Panc1 (cell line): ENCODE results near the gene EDN2. TPM values are rescaled to one million over a fixed set of nuclear protein-coding genes. Genes with fewer than 3 reads are reported as not detected.

Experiments used
- ATAC-seq: fragments of 200-7000 bp; cut with Tn5 transposase; 2 replicates; pipeline ENCODE4 v1.9.1; 2020; ENCODE audit warnings: mild to moderate bottlenecking, moderate library complexity
- Bru-seq: library from RNA; stranded (reverse); fragments of 400-500 nt; gene quantifications from one replicate; lab custom pipeline; 2021; lab: Mats Ljungman, UMichigan
- BruChase-seq, 2 experiments: library from RNA; stranded (reverse); fragments of 400-500 nt; gene quantifications; one replicate each; lab custom pipeline; 2021; lab: Mats Ljungman, UMichigan
- BruUV-seq: library from RNA; stranded (reverse); fragments of 400-500 nt; replicated peaks from 2 replicates; lab custom pipeline; 2021; lab: Mats Ljungman, UMichigan
- CTCF ChIA-PET: fragments of 300-600 bp; sonication (Branson Sonifier 250); formaldehyde crosslinking; loops from one replicate; lab custom pipeline; 2022; ENCODE audit warnings: antibody characterized with exemption; lab: Charles Lee
- POLR2A ChIA-PET: fragments of 300-600 bp; sonication (Branson Sonifier 250); formaldehyde crosslinking; loops from one replicate; lab custom pipeline; 2022; ENCODE audit warnings: antibody characterized with exemption; lab: Charles Lee
- DNase-seq: peaks from one replicate; pipeline ENCODE4 v3.0.0-alpha.2; 2010; ENCODE audit warnings: low read depth, low spot score
- H3K27ac ChIP-seq: 2 replicates; pipeline ENCODE4 v1.5.1; 2011; ENCODE audit warnings: mild to moderate bottlenecking, low read length, inconsistent platforms
- H3K27me3 ChIP-seq: fragments of 200-500 bp; sonication (Bioruptor generic); 2 replicates; pipeline ENCODE4 v1.6.0; 2014; ENCODE audit warnings: low read length, inconsistent platforms; ENCODE audit not compliant: control insufficient read depth, insufficient read depth
- H3K36me3 ChIP-seq: fragments of 200-500 bp; sonication (Bioruptor generic); 2 replicates; pipeline ENCODE4 v1.5.1; 2014; ENCODE audit warnings: inconsistent platforms, mild to moderate bottlenecking, low read length, moderate library complexity; ENCODE audit not compliant: control insufficient read depth, insufficient read depth
- H3K4me1 ChIP-seq: 2 replicates; pipeline ENCODE4 v1.5.1; 2011; ENCODE audit warnings: inconsistent platforms, mild to moderate bottlenecking, low read length, moderate library complexity; ENCODE audit not compliant: control insufficient read depth, insufficient read depth
- H3K4me3 ChIP-seq, 2 experiments: 2 replicates each; pipeline ENCODE4 v1.5.1; 2011 to 2012; ENCODE audit warnings: low read depth in 2 of 2, low read length in 2 of 2, mild to moderate bottlenecking in 2 of 2, inconsistent platforms in 1 of 2, moderate library complexity in 1 of 2
- H3K9me3 ChIP-seq: fragments of 200-500 bp; sonication (Bioruptor generic); 2 replicates; pipeline ENCODE4 v1.5.1; 2014; ENCODE audit warnings: low read depth, mild to moderate bottlenecking, inconsistent platforms, low read length, moderate library complexity; ENCODE audit not compliant: control insufficient read depth, insufficient read depth
- CTCF ChIP-seq: fragments of 450-650 bp; IDR thresholded peaks from 2 replicates; pipeline ENCODE4 v1.5.1; 2017; ENCODE audit warnings: mild to moderate bottlenecking
- POLR2AphosphoS5 ChIP-seq: IDR thresholded peaks from 2 replicates; pipeline ENCODE4 v1.6.1; 2012; ENCODE audit warnings: mild to moderate bottlenecking, low read depth, low read length, moderate library complexity
- SIN3A ChIP-seq: IDR thresholded peaks from 2 replicates; pipeline ENCODE4 v1.6.1; 2012; ENCODE audit warnings: low read depth, mild to moderate bottlenecking, low read length, moderate library complexity, borderline replicate concordance; ENCODE audit not compliant: insufficient read depth
- TCF7L2 ChIP-seq: IDR thresholded peaks from 2 replicates; pipeline ENCODE4 v1.6.1; 2011; ENCODE audit warnings: mild to moderate bottlenecking, low read depth, low read length, inconsistent platforms
- in situ Hi-C: cut with HindIII; loops from 2 replicates; pipeline ENCODE4 v1.10.0; 2016; ENCODE audit warnings: low sequenced_read_pairs, low pct_unique_long_range_greater_than_20kb
- intact Hi-C: fragments of 100-400 bp; cut with micrococcal nuclease; formaldehyde crosslinking; loops from one replicate; pipeline ENCODE4 v1.10.0; 2022; ENCODE audit not compliant: unreplicated experiment
- long read RNA-seq: library from polyadenylated mRNA; unstranded; transcript quantifications from one replicate; pipeline ENCODE4 v2.0.0, GENCODE V29; 2021; ENCODE audit not compliant: unreplicated experiment
- polyA plus RNA-seq: library from polyadenylated mRNA; unstranded; fragments of >200 nt; gene quantifications from one replicate; pipeline ENCODE4 v1.2.1, GENCODE V29; 2012; ENCODE audit warnings: missing spikeins; ENCODE audit not compliant: insufficient read length
- total RNA-seq: library from RNA; stranded (reverse); gene quantifications from one replicate; pipeline ENCODE4 v1.2.1, GENCODE V29; 2021; ENCODE audit not compliant: unreplicated experiment
- TF ChIP-seq, protein P1 (sequence below), 2 experiments: IDR thresholded peaks; 2 replicates each; pipeline ENCODE4 v1.6.1; 2011 to 2012; ENCODE audit warnings: low read depth in 2 of 2, control low read depth in 1 of 2, low read length in 1 of 2, mild to moderate bottlenecking in 1 of 2, moderate library complexity in 1 of 2; ENCODE audit not compliant: insufficient read depth in 1 of 2

The EDN2 gene
- total RNA-seq (not detected), Bru-seq, nascent RNA (not detected), BruChase-seq, experiment 1, labeled RNA remaining after a 2-hour chase (not detected), BruChase-seq, experiment 2, labeled RNA remaining after a 6-hour chase (not detected)
- 0.24 TPM for polyA plus RNA-seq
- long read RNA-seq: 0 reads

DNA sequence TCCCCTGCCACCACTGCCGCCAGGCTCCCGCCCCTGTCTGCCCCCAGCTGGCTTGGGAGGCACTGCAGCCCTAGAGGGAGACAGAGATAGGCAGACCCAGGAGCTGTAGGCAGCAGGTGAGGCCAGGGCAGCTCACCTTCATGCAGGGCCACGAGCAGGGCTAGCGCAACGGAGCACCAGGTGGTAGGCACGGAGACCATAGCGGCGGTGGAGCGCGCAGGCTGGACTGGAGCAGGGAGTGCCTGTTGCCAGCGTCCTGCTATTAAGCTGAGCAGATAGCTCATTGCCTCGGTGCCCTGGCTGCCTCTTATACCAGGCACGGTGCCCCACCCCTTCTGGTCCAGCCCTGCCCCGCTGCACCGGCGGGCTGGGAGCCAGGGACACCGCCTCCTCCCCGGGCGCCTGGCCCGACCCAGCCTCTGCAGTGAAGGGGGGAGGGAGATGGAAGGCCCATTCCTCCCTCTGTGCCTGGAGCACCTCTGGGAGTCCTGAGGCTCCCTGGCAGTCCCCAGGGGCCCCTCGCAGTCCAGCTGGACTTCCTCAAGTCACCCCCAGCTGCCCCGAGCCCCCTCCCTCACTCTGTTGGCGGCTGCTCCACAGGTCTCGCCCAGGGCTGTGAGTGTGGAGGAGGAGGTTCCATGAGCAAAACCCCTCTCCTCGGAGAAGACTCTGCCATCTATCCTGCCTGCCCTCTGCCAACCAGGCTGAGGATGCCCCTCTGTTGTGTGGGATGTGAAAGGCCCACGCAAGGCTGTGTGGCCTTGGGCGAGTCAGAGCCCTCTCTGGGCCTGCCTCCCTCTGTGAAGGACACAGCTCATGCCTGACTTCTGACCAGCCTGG is at the start of gene EDN2:
Gene EDN2 (minus strand): TSS at position 282 of the 840 bp plus-strand sequence. CDS start 82 bp downstream, at position 200.
- ChIA-PET CTCF (interaction anchor here (1.0 kb wide), 1 partner anchor 7 kb away, joined by 3 read pairs; no protein-coding TSS in a partner anchor), POLR2A (no interaction called here)
- TF ChIP-seq POLR2AphosphoS5: no peak
- TF ChIP-seq SIN3A: no peak
- TF ChIP-seq, protein P1, sequence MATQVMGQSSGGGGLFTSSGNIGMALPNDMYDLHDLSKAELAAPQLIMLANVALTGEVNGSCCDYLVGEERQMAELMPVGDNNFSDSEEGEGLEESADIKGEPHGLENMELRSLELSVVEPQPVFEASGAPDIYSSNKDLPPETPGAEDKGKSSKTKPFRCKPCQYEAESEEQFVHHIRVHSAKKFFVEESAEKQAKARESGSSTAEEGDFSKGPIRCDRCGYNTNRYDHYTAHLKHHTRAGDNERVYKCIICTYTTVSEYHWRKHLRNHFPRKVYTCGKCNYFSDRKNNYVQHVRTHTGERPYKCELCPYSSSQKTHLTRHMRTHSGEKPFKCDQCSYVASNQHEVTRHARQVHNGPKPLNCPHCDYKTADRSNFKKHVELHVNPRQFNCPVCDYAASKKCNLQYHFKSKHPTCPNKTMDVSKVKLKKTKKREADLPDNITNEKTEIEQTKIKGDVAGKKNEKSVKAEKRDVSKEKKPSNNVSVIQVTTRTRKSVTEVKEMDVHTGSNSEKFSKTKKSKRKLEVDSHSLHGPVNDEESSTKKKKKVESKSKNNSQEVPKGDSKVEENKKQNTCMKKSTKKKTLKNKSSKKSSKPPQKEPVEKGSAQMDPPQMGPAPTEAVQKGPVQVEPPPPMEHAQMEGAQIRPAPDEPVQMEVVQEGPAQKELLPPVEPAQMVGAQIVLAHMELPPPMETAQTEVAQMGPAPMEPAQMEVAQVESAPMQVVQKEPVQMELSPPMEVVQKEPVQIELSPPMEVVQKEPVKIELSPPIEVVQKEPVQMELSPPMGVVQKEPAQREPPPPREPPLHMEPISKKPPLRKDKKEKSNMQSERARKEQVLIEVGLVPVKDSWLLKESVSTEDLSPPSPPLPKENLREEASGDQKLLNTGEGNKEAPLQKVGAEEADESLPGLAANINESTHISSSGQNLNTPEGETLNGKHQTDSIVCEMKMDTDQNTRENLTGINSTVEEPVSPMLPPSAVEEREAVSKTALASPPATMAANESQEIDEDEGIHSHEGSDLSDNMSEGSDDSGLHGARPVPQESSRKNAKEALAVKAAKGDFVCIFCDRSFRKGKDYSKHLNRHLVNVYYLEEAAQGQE (IDR thresholded peaks at IDR 0.05; ENCODE audit: insufficient read depth in 1 of 2, low read depth in 2 of 2, low read length in 1 of 2): no peak
- no peak for TF ChIP-seq CTCF
- no peak for TF ChIP-seq TCF7L2
- BruUV-seq: no TSS peak
- no peaks in the 10 kb centered on the region for H3K36me3 ChIP-seq
- no peak within 1 kb of the TSS for H3K27ac ChIP-seq
- H3K4me1 ChIP-seq: peaks cover 16% of the 10 kb centered on the region
- intact Hi-C loops (no loop called here), in situ Hi-C loops (no loop called here)
- no peak within 1 kb of the TSS for H3K4me3 ChIP-seq
- H3K27me3 ChIP-seq: no peaks in the 10 kb centered on the region
- ATAC-seq: peak; percentile 66
- no peak for DNase-seq
- H3K9me3 ChIP-seq: no peaks in the 10 kb centered on the region

- no peak for TF ChIP-seq CTCF
- TF ChIP-seq TCF7L2: no peak
- TF ChIP-seq, protein P1 (IDR thresholded peaks at IDR 0.05; ENCODE audit: insufficient read depth in 1 of 2, low read depth in 2 of 2, low read length in 1 of 2): no peak
- TF ChIP-seq POLR2AphosphoS5: no peak
- TF ChIP-seq SIN3A: no peak
- in situ Hi-C loops (no loop called here), intact Hi-C loops (no loop called here)
- no peaks in the 10 kb centered on the region; the same call in 1 of the 2 replicates for H3K27me3 ChIP-seq
- no peaks in the 10 kb centered on the region for H3K36me3 ChIP-seq
- no peak for DNase-seq
- no peak overlapping the region for H3K4me3 ChIP-seq
- ChIA-PET POLR2A (no interaction called here), CTCF (no interaction called here)
- BruUV-seq: no TSS peak
- H3K27ac ChIP-seq: no peak overlapping the region
- H3K9me3 ChIP-seq: no peaks in the 10 kb centered on the region
- no peaks in the 10 kb centered on the region for H3K4me1 ChIP-seq
- ATAC-seq: no peak
Observed at GRCh38 chr1:41533731-41534080, 49.2 kb upstream of the EDN2 start.
